WTC11 (cell line): Measurements from ENCODE around the gene KCND3. TPM values are rescaled to one million over a fixed set of nuclear protein-coding genes. Genes with fewer than 3 reads are reported as not detected.
A peak's percentile ranks its signal among the peaks of the same experiment; 100 is the strongest.

ENCODE experiments used
- ATAC-seq: fragments of 200-7000 bp; cut with Tn5 transposase; 2 replicates; pipeline ENCODE4 v1.10.0; 2021; ENCODE audit warnings: mild to moderate bottlenecking, moderate library complexity
- CTCF ChIA-PET: fragments of 300-600 bp; sonication (Branson Sonifier 250); formaldehyde crosslinking; loops from one replicate; lab custom pipeline; 2021; ENCODE audit warnings: antibody characterized with exemption; lab: Charles Lee
- POLR2A ChIA-PET: fragments of 350-600 bp; sonication (Branson Sonifier 250); formaldehyde crosslinking; loops from one replicate; lab custom pipeline; 2021; ENCODE audit warnings: antibody characterized with exemption; lab: Charles Lee
- DNase-seq: peaks from one replicate; pipeline ENCODE4 v3.0.0; 2021; ENCODE audit warnings: low spot score
- H3K27ac Mint-ChIP-seq: 2 replicates; pipeline ENCODE4 v1.8.0; 2021; ENCODE audit warnings: mixed read lengths
- H3K27me3 Mint-ChIP-seq: 2 replicates; pipeline ENCODE4 v1.8.0; 2021; ENCODE audit warnings: low read depth, mild to moderate bottlenecking, moderate library complexity, mixed read lengths
- H3K36me3 Mint-ChIP-seq: 2 replicates; pipeline ENCODE4 v1.8.0; 2021; ENCODE audit warnings: mixed read lengths
- H3K4me1 Mint-ChIP-seq: 2 replicates; pipeline ENCODE4 v1.8.0; 2022; ENCODE audit warnings: mixed read lengths
- H3K4me3 Mint-ChIP-seq: 2 replicates; pipeline ENCODE4 v1.8.0; 2021; ENCODE audit warnings: mild to moderate bottlenecking, moderate library complexity, mixed read lengths
- H3K9me3 Mint-ChIP-seq: 2 replicates; pipeline ENCODE4 v1.8.0; 2021; ENCODE audit warnings: mixed read lengths
- CDX4 ChIP-seq: fragments of 250-450 bp; sonication (Bioruptor Pico); IDR thresholded peaks from 2 replicates; pipeline ENCODE4 v1.9.0; 2021; ENCODE audit warnings: moderate library complexity, mild to moderate bottlenecking, inconsistent platforms, borderline replicate concordance
- ELF4 ChIP-seq: sonication (generic); formaldehyde crosslinking; IDR thresholded peaks from 2 replicates; pipeline ENCODE4 v1.8.1; 2022; ENCODE audit warnings: low read depth, mild to moderate bottlenecking, moderate library complexity, missing genetic modification reagents
- ETV6 ChIP-seq: sonication (generic); formaldehyde crosslinking; IDR thresholded peaks from 2 replicates; pipeline ENCODE4 v1.8.1; 2022; ENCODE audit warnings: mild to moderate bottlenecking, missing genetic modification reagents
- FOXJ3 ChIP-seq: sonication (generic); formaldehyde crosslinking; IDR thresholded peaks from 2 replicates; pipeline ENCODE4 v1.9.0; 2021; ENCODE audit warnings: missing genetic modification reagents, mild to moderate bottlenecking, borderline replicate concordance
- FOXP1 ChIP-seq: sonication (generic); formaldehyde crosslinking; IDR thresholded peaks from 2 replicates; pipeline ENCODE4 v1.8.0; 2022; ENCODE audit warnings: missing genetic modification reagents, mild to moderate bottlenecking, moderate library complexity, borderline replicate concordance
- FOXP4 ChIP-seq: sonication (generic); formaldehyde crosslinking; IDR thresholded peaks from 2 replicates; pipeline ENCODE4 v1.8.0; 2022; ENCODE audit warnings: mild to moderate bottlenecking, missing genetic modification reagents
- HMGA2 ChIP-seq: fragments of 250-450 bp; sonication (Bioruptor Pico); IDR thresholded peaks from 2 replicates; pipeline ENCODE4 v1.4.0; 2021; ENCODE audit warnings: mild to moderate bottlenecking, moderate library complexity
- MXD4 ChIP-seq: fragments of 250-450 bp; sonication (Bioruptor Pico); IDR thresholded peaks from 2 replicates; pipeline ENCODE4 v1.8.0; 2021; ENCODE audit warnings: mild to moderate bottlenecking, moderate library complexity, borderline replicate concordance
- NR1H2 ChIP-seq: sonication (generic); formaldehyde crosslinking; IDR thresholded peaks from 2 replicates; pipeline ENCODE4 v1.9.0; 2021; ENCODE audit warnings: mild to moderate bottlenecking, moderate library complexity, missing genetic modification reagents
- NR3C1 ChIP-seq: sonication (generic); formaldehyde crosslinking; conservative IDR thresholded peaks from 2 replicates; pipeline ENCODE4 v1.8.1; 2023; ENCODE audit warnings: low read depth, mild to moderate bottlenecking, missing genetic modification reagents
- OVOL2 ChIP-seq: fragments of 250-450 bp; sonication (Bioruptor Pico); IDR thresholded peaks from 2 replicates; pipeline ENCODE4 v1.9.0; 2021; ENCODE audit warnings: mild to moderate bottlenecking, borderline replicate concordance
- PRRX2 ChIP-seq: fragments of 250-450 bp; sonication (Bioruptor Pico); IDR thresholded peaks from 2 replicates; pipeline ENCODE4 v1.8.0; 2021; ENCODE audit warnings: mild to moderate bottlenecking
- RORB ChIP-seq: fragments of 250-450 bp; sonication (Bioruptor Pico); IDR thresholded peaks from 2 replicates; pipeline ENCODE4 v1.9.0; 2021; ENCODE audit warnings: mild to moderate bottlenecking
- TEAD1 ChIP-seq: sonication (generic); formaldehyde crosslinking; IDR thresholded peaks from 2 replicates; pipeline ENCODE4 v1.8.0; 2022; ENCODE audit warnings: mild to moderate bottlenecking, missing genetic modification reagents
- TEAD4 ChIP-seq: sonication (generic); formaldehyde crosslinking; IDR thresholded peaks from 2 replicates; pipeline ENCODE4 v1.8.0; 2022; ENCODE audit warnings: mild to moderate bottlenecking, missing genetic modification reagents
- USF1 ChIP-seq: sonication (generic); formaldehyde crosslinking; IDR thresholded peaks from 2 replicates; pipeline ENCODE4 v1.8.0; 2022; ENCODE audit warnings: mild to moderate bottlenecking, missing genetic modification reagents
- ZMAT4 ChIP-seq: fragments of 250-450 bp; sonication (Bioruptor Pico); IDR thresholded peaks from 2 replicates; pipeline ENCODE4 v1.9.0; 2021; ENCODE audit warnings: mild to moderate bottlenecking
- ZNF219 ChIP-seq: sonication (generic); formaldehyde crosslinking; IDR thresholded peaks from 2 replicates; pipeline ENCODE4 v1.8.0; 2023; ENCODE audit warnings: missing genetic modification reagents, mild to moderate bottlenecking, borderline replicate concordance
- ZNF232 ChIP-seq: sonication (generic); formaldehyde crosslinking; IDR thresholded peaks from 2 replicates; pipeline ENCODE4 v1.8.0; 2022; ENCODE audit warnings: mild to moderate bottlenecking, missing genetic modification reagents
- ZNF281 ChIP-seq: sonication (generic); formaldehyde crosslinking; IDR thresholded peaks from 2 replicates; pipeline ENCODE4 v1.8.0; 2023; ENCODE audit warnings: mild to moderate bottlenecking, missing genetic modification reagents
- ZNF396 ChIP-seq: fragments of 250-450 bp; sonication (Bioruptor Pico); IDR thresholded peaks from 2 replicates; pipeline ENCODE4 v1.8.0; 2021; ENCODE audit warnings: mild to moderate bottlenecking, moderate library complexity, borderline replicate concordance
- ZNF671 ChIP-seq: fragments of 250-450 bp; sonication (Bioruptor Pico); IDR thresholded peaks from 2 replicates; pipeline ENCODE4 v1.8.0; 2021; ENCODE audit warnings: mild to moderate bottlenecking
- total RNA-seq: library from RNA; stranded (reverse); gene quantifications from 3 replicates; pipeline ENCODE4 v1.2.3, GENCODE V29; 2021

KCND3 gene
- total RNA-seq, 1 experiment from 2014 or later: 0.35 TPM

GRCh38 chr1:111784273-111784901, 205.1 kb downstream of the KCND3 start (continued):
- no peak for TF ChIP-seq ZNF396 (CRISPR knock-in tag)
- TF ChIP-seq ZNF281 (CRISPR knock-in tag): no peak
- no peak for TF ChIP-seq USF1 (CRISPR knock-in tag)
- TF ChIP-seq FOXJ3 (CRISPR knock-in tag): no peak
- no peak for TF ChIP-seq MXD4
- TF ChIP-seq HMGA2 (CRISPR knock-in tag): no peak
- no peak for TF ChIP-seq ZMAT4 (CRISPR knock-in tag)

GRCh38 chr1:111779546-111779945, 209.9 kb downstream of the KCND3 start:
- no peaks in the 10 kb centered on the region for H3K36me3 Mint-ChIP-seq
- no peak overlapping the region for H3K4me3 Mint-ChIP-seq
- H3K27ac Mint-ChIP-seq: peak overlapping the region; percentile 45; the same call in 1 of the 2 replicates
- H3K27me3 Mint-ChIP-seq: no peaks in the 10 kb centered on the region; the same call in 1 of the 2 replicates
- no peak for ATAC-seq
- TF ChIP-seq TEAD4: no peak
- TF ChIP-seq FOXP4 (CRISPR knock-in tag): no peak
- no peak for TF ChIP-seq ZNF671
- TF ChIP-seq ELF4 (CRISPR knock-in tag): no peak
- CTCF ChIA-PET: no interaction called here
- H3K9me3 Mint-ChIP-seq: 0 out of 2 replicates have a peak, but pooled peaks cover 4% of the 10 kb centered on the region
- POLR2A ChIA-PET: no interaction called here
- no peak for DNase-seq
- peaks cover 22% of the 10 kb centered on the region for H3K4me1 Mint-ChIP-seq

- H3K27ac Mint-ChIP-seq: peak overlapping the region; percentile 6; the same call in 1 of the 2 replicates
- CTCF ChIA-PET: interaction anchor here (1.1 kb wide), 1 partner anchor 9 kb away, joined by 4 read pairs; no protein-coding TSS in a partner anchor
- no peaks in the 10 kb centered on the region for H3K36me3 Mint-ChIP-seq
- POLR2A ChIA-PET: no interaction called here
- TF ChIP-seq TEAD4 (peak; percentile 48; the same call in 1 of the 2 replicates), NR3C1 (CRISPR knock-in tag) (no peak)
- H3K9me3 Mint-ChIP-seq: 0 out of 2 replicates have a peak, but pooled peaks cover 4% of the 10 kb centered on the region
- H3K4me3 Mint-ChIP-seq: no peak overlapping the region
- ATAC-seq: peak; percentile 85
- peaks cover 22% of the 10 kb centered on the region for H3K4me1 Mint-ChIP-seq
- no peaks in the 10 kb centered on the region; the same call in 1 of the 2 replicates for H3K27me3 Mint-ChIP-seq
- peak; percentile 33 for DNase-seq
These were observed 210.9 kb downstream of the KCND3 start for GRCh38 chr1:111778541-111779051.

- ATAC-seq (no peak), DNase-seq (no peak)
- Mint-ChIP-seq H3K27ac (peak overlapping the region; percentile 15), H3K4me1 (peaks cover 22% of the 10 kb centered on the region), H3K36me3 (no peaks in the 10 kb centered on the region), H3K4me3 (no peak overlapping the region; the same call in 1 of the 2 replicates), H3K9me3 (0 out of 2 replicates have a peak, but pooled peaks cover 4% of the 10 kb centered on the region), H3K27me3 (no peaks in the 10 kb centered on the region; the same call in 1 of the 2 replicates)
- POLR2A ChIA-PET: no interaction called here
- CTCF ChIA-PET: interaction anchor here (1.1 kb wide), 1 partner anchor 8 kb away, joined by 4 read pairs; no protein-coding TSS in a partner anchor
- TF ChIP-seq ETV6 (CRISPR knock-in tag) (no peak), NR1H2 (no peak), RORB (CRISPR knock-in tag) (no peak), PRRX2 (no peak), ZNF232 (CRISPR knock-in tag) (no peak), CDX4 (CRISPR knock-in tag) (no peak), FOXP1 (CRISPR knock-in tag) (no peak), TEAD1 (CRISPR knock-in tag) (no peak), ZNF396 (CRISPR knock-in tag) (no peak), ZNF219 (CRISPR knock-in tag) (no peak), OVOL2 (CRISPR knock-in tag) (no peak)
These were observed 211.4 kb downstream of the KCND3 start for GRCh38 chr1:111778066-111778465.
